HEK293 (cell line): ENCODE measurements around the gene OBSL1.

Source experiments
- CTCF ChIP-seq: fragments of 450-650 bp; formaldehyde crosslinking; IDR thresholded peaks from 2 replicates; pipeline ENCODE4 v1.5.1; 2016; ENCODE audit warnings: missing biosample characterization, missing genetic modification characterization
- ELK4 ChIP-seq: IDR thresholded peaks from 2 replicates; pipeline ENCODE4 v1.6.1; 2011; ENCODE audit warnings: mild to moderate bottlenecking, low read depth, low read length, borderline replicate concordance
- HOXA7 ChIP-seq: sonication (generic); formaldehyde crosslinking; IDR thresholded peaks from 2 replicates; pipeline ENCODE4 v1.8.1; 2022; ENCODE audit warnings: missing genetic modification reagents, borderline replicate concordance
- ZNF747 ChIP-seq: fragments of 450-650 bp; formaldehyde crosslinking; IDR thresholded peaks from 2 replicates; pipeline ENCODE4 v1.5.1; 2016; ENCODE audit warnings: missing biosample characterization, missing genetic modification characterization

- TF ChIP-seq ELK4 (no peak), CTCF (tag by site-specific recombination) (no peak), HOXA7 (no peak), ZNF747 (tag by site-specific recombination) (no peak)
These were observed 4.2 kb downstream of the OBSL1 start for GRCh38 chr2:219567131-219567530.
